B cell (primary cell): Measurements from ENCODE around the gene EPHA5.

ENCODE experiments used
- EZH2 ChIP-seq: IDR thresholded peaks from 2 replicates; pipeline ENCODE4 v1.6.1; 2012; ENCODE audit warnings: borderline replicate concordance, low read depth, mild to moderate bottlenecking, moderate library complexity, low read length; ENCODE audit not compliant: insufficient read depth, poor library complexity, severe bottlenecking
- TF ChIP-seq, protein P1 (sequence below): fragments of 200-600 bp; IDR thresholded peaks from one replicate; pipeline ENCODE4 v1.8.0; 2022; ENCODE audit warnings: antibody characterized with exemption, mild to moderate bottlenecking

- TF ChIP-seq, protein P1, sequence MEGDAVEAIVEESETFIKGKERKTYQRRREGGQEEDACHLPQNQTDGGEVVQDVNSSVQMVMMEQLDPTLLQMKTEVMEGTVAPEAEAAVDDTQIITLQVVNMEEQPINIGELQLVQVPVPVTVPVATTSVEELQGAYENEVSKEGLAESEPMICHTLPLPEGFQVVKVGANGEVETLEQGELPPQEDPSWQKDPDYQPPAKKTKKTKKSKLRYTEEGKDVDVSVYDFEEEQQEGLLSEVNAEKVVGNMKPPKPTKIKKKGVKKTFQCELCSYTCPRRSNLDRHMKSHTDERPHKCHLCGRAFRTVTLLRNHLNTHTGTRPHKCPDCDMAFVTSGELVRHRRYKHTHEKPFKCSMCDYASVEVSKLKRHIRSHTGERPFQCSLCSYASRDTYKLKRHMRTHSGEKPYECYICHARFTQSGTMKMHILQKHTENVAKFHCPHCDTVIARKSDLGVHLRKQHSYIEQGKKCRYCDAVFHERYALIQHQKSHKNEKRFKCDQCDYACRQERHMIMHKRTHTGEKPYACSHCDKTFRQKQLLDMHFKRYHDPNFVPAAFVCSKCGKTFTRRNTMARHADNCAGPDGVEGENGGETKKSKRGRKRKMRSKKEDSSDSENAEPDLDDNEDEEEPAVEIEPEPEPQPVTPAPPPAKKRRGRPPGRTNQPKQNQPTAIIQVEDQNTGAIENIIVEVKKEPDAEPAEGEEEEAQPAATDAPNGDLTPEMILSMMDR, result no peak
- no peak for TF ChIP-seq EZH2
Observed at GRCh38 chr4:65498606-65499005, 171.7 kb downstream of the EPHA5 start.
